Left lobe of liver (tissue), 2 donors: ENCODE measurements around the gene PARP16. TPM values are rescaled to one million over a fixed set of nuclear protein-coding genes. Genes with fewer than 3 reads are reported as not detected.

ENCODE experiments used
- ATAC-seq: fragments of 200-7000 bp; cut with Tn5 transposase; one replicate; pipeline ENCODE4 v1.9.1; 2020; ENCODE audit warnings: mild to moderate bottlenecking, moderate library complexity
- DNase-seq: peaks from one replicate; pipeline ENCODE4 v3.0.0-alpha.2; 2020; ENCODE audit warnings: low spot score
- total RNA-seq: library from RNA; stranded (reverse); gene quantifications from one replicate; pipeline ENCODE4 v1.2.1, GENCODE V29; 2021
- donor health status: DM: no; HTN: no; CAD: no; lungs with moderate emphysema.
- donor health status: DM: no; HTN: yes; CAD: no.

PARP16 gene
- total RNA-seq, 1 donor from 2014 or later: 9.8 TPM

- DNase-seq: peak; percentile 80
- peak; percentile 88 for ATAC-seq
Measured at GRCh38 chr15:65312400-65312916, 25.8 kb upstream of the PARP16 start.

DNA sequence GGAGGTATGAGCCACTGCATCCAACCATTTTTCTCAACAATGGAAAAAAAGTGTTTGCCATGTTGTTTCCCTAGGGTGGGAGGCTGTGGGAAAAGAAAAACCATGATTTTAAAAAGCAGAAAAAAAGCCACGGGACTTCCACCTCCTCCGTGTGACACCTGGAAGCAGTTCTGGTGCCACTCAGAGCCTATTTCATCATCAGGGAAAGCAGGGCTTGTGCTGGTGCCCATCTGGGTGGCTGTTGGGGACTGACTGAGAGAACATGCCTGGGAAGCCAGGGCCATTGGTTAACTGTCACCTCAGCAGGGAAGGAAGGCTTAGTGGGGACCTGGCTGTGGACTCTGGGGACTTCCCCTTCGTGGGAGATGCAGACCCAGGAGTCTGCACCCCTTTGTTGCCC, 25.1 kb upstream of the PARP16 start:
- ATAC-seq: peak; percentile 73

GRCh38 chr15:65310431-65311137, 23.9 kb upstream of the PARP16 start:
- ATAC-seq (no peak), DNase-seq (no peak)

More for the DNA sequence above, 25.1 kb upstream of the PARP16 start:
- DNase-seq: peak; percentile 67

DNA sequence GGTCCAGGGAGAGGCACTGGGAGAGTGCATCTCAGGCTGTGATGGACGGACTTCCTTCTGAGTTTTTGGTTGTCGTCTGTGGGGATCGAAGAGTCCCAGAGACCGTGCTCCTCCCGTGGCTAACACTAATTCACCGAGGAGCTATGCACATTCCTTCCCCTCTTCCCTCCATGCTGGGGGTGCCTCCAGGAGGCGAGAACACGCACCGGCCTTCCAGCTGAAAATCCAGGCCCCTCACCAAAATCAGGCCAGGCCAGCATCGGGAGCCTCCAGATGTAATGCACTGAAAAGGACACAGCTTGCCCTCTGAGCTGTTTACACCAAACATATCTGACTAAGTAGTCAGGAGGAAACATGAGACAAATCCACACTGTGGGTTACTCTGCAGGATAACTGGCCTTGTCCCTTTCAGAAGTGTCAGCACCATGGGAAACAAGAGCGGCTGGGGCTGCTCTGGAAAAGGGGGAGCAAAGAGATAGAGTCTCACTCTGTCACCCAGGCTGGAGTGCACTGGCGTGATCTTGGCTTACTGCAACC, 23.3 kb upstream of the PARP16 start:
- ATAC-seq: no peak
- DNase-seq: no peak

DNA sequence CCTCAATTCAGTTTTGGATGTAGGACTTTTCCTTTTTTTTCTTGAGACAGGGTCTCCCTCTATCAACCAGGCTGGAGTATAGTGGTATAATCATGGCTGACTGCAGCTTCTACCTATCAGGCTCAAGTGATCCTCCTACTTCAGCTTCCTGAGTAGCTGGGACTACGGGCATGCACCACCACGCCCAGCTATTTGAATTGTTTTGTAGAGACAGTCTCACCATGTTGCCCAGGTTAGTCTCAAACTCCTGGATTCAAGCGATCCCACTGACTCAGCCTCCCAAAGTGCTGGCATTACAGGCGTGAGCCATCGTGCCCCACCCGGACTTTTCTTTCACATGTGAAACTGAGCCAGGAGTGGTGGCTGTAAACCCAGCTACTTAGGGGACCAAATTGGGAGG, 21.3 kb upstream of the PARP16 start:
- no peak for DNase-seq
- ATAC-seq: no peak

- DNase-seq (no peak), ATAC-seq (no peak)
Measured at GRCh38 chr15:65306551-65306950, 19.9 kb upstream of the PARP16 start.

- no peak for DNase-seq
- no peak for ATAC-seq
Measured at GRCh38 chr15:65305776-65306175, 19.1 kb upstream of the PARP16 start.

DNA sequence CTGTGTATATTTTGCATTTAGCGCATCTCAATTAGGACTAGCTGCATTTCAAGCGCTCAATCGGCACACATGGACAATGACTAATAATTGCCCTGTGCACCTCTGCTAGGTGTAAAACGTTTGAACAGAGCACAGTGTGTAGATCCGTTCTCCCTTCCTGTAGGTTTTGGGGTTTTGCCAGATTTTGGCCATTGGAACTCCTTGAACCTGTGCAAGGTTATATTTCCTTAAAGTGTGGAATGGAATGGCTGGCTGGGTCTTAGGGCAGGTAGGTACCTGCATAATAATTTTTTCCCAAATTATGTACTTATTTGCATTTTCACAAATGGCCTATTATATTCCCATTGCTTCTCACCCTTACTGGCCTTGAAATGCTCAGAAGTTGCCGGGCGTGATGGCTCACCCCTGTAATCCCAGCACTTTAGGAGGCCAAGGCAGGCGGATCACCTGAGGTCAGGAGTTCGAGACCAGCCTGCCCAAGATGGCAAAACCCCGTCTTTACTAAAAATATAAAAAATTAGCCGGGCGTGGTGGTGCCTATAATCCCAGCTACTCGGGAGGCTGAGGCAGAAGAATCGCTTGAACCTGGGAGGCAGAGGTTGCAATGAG, 18.6 kb upstream of the PARP16 start:
- DNase-seq (no peak), ATAC-seq (peak; percentile 18)

GRCh38 chr15:65304381-65305149, 17.9 kb upstream of the PARP16 start, which contains the start of gene RNU5B-1:
RNU5B-1 (plus strand) TSS chr15:65304677.
- ATAC-seq (peak; percentile 88), DNase-seq (peak; percentile 77)

DNA sequence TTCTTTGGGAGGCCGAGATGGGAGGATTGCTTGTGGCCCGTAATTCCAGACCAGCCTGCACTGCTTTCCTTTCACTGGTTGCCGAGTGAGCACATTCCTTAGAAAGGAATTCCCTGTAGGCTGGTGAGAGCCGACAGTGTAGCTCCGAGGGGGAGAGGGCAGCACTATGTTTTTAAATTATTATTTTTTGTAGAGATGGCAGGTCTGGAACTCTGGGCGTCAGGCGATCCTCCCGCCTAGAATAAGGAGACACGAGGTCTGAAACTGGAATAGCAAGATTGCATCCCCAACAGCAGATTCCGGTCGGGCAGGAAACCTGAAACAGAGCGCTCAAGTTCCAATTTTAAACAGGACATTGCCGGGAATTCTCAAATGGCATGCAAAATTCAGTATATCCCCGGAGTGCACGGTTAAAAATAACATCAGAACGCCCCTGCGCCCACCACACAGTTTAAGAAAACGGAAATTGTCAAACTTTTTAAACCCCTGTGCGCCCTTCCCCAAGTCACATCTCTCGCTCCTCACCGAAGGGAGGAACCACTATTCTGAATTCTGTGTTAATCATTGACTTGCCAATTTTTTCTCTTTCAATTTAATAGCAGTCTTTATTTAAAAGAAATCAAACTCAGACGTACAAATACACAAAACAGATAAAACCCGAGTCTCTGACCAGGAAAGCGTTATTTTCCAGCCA, 17.2 kb upstream of the PARP16 start:
- peak; percentile 59 for ATAC-seq

GRCh38 chr15:65302061-65302460, 15.4 kb upstream of the PARP16 start:
- DNase-seq (no peak), ATAC-seq (no peak)

More for the DNA sequence above, 17.2 kb upstream of the PARP16 start:
- peak; percentile 56 for DNase-seq

DNA sequence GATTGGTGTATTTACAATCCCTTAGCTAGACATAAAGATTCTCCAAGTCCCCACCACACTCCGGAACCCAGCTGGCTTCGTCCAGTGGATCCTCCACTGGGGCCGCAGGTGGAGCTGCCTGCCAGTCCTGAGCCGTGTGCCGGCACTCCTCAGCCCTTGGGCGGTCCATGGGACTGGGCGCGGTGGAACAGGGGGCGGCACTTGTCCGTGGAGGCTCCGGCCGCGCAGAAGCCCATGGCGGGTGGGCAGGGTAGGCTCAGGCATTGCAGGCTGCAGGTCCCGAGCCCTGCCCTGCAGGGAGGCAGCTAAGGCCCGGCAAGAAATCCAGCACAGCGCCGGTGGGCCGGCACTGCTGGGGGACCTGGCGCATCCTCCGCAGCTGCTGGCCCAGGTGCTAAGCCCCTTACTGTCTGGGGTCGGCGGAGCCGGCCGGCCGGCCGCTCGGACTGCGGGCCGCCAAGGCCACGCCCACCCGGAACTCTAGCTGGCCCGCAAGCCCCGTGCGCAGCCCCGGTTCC, 14.3 kb upstream of the PARP16 start:
- ATAC-seq (no peak), DNase-seq (no peak)

- no peak for DNase-seq
- no peak for ATAC-seq
Measured at GRCh38 chr15:65298731-65299130, 12.0 kb upstream of the PARP16 start.

DNA sequence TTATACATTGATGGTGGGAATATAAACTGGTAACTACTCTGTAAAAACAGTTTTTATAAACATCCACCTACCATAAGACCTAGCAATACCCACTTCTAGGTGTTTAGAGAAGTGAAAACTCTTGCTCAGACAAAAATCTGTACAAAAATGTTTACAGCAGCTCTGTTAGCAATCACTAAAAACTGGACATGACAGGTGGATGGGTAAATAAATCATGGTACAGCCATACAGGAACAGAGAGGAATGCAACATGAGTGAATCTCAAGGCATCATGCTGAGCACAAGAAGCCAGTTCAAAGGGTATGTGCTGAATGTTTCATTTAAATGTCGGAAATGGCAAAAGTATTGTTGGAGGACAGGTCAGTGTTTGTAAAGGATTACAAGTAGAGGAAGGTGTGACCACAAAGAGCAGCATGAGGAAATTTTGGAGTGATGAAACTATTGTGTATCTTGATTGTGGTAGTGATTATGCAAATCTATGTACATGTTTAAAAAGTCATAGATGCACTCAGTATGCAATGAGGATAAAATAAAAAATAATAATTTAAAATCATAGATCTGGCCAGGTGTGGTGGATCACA, 6.3 kb upstream of the PARP16 start:
- no peak for DNase-seq
- ATAC-seq: no peak

GRCh38 chr15:65290228-65290627, 3.5 kb upstream of the PARP16 start:
- no peak for ATAC-seq
- no peak for DNase-seq

DNA sequence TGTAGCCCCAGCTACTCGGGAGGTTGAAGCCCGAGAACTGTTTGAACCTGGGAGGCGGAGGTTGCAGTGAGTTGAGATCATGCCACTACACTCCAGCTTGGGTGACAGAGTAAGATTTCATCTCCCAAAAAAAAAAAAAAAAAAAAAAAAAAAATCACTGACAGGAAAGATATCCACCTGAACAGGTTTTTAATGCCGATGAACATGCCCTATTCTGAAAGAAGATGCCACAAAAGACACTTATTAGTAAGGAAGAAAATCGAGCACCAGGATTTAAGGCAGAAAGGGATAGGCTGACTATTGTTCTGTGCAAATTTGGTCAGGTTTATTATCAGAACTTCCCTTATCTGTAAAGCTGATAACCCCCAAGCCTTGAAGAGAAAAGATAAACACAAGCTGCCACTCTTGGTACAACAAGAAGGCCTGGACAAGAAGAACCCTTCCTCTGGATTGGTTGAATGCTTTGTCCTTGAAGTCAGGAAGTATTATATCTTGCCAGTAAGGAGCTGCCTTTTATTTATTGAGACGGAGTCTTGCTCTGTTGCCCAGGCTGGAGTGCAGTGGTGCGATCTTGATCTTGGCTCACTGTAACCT, 2.7 kb upstream of the PARP16 start:
- DNase-seq: no peak
- ATAC-seq: no peak

DNA sequence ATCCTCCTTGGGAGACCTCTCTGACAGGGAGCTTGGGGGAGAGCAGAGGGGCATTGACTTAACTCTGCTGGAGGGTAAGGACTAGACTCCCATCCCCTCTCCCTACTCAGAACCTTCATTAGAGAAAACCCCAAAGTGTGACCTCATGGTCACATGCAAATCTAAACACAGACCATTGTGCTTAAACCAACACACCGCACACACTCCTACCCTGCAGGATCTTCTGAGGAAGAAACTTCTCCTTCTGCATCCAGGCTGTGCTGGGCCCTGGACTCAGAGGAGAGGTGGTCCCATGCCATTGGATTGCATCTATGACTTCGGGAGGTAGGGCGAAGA, 805 bp upstream of the PARP16 start:
- no peak for ATAC-seq

GRCh38 chr15:65286069-65286703, 497 bp downstream of the PARP16 start:
- ATAC-seq (peak; percentile 76), DNase-seq (peak; percentile 89)

More for the DNA sequence above, 805 bp upstream of the PARP16 start:
- DNase-seq: no peak
